HFFc6 (cell line): Measurements from ENCODE around the gene FBXL17. TPM values are rescaled to one million over a fixed set of nuclear protein-coding genes. Genes with fewer than 3 reads are reported as not detected.

Experiments used
- DNase-seq: peaks from one replicate; pipeline ENCODE4 v3.0.0-alpha.2; 2018
- H3K27ac Mint-ChIP-seq: 2 replicates; pipeline ENCODE4 v1.8.0; 2020; ENCODE audit warnings: mild to moderate bottlenecking, mixed read lengths
- H3K27me3 Mint-ChIP-seq: 2 replicates; pipeline ENCODE4 v1.8.0; 2021; ENCODE audit warnings: mild to moderate bottlenecking, moderate library complexity, mixed read lengths; ENCODE audit not compliant: insufficient read depth
- H3K36me3 Mint-ChIP-seq: 2 replicates; pipeline ENCODE4 v1.8.0; 2021; ENCODE audit warnings: low read depth, mixed read lengths
- H3K4me1 Mint-ChIP-seq: 2 replicates; pipeline ENCODE4 v1.8.0; 2020; ENCODE audit warnings: low read depth, mixed read lengths
- H3K4me3 Mint-ChIP-seq: 2 replicates; pipeline ENCODE4 v1.8.0; 2020; ENCODE audit warnings: mild to moderate bottlenecking, moderate library complexity, mixed read lengths
- H3K9me3 Mint-ChIP-seq: 2 replicates; pipeline ENCODE4 v1.8.0; 2020; ENCODE audit warnings: mild to moderate bottlenecking, mixed read lengths
- total RNA-seq, 6 experiments: library from RNA; stranded (reverse); fragmentation: NEBNext Ultra II Directional; extraction: Animal tissue kit (Norgen Biotek cat#: 25700); gene quantifications; 2 replicates in 1 of 6; 3 replicates in 5 of 6; pipeline ENCODE4 v1.2.3, GENCODE V29; 2021
- TF ChIP-seq, protein P1 (sequence below): fragments of 200-600 bp; sonication (generic); IDR thresholded peaks from 2 replicates; pipeline ENCODE4 v1.5.0; 2021; ENCODE audit warnings: antibody characterized with exemption, mild to moderate bottlenecking

The FBXL17 gene
- total RNA-seq, 6 experiments from 2014 or later: 8.2 to 13.1 (median 10.8) TPM

DNA sequence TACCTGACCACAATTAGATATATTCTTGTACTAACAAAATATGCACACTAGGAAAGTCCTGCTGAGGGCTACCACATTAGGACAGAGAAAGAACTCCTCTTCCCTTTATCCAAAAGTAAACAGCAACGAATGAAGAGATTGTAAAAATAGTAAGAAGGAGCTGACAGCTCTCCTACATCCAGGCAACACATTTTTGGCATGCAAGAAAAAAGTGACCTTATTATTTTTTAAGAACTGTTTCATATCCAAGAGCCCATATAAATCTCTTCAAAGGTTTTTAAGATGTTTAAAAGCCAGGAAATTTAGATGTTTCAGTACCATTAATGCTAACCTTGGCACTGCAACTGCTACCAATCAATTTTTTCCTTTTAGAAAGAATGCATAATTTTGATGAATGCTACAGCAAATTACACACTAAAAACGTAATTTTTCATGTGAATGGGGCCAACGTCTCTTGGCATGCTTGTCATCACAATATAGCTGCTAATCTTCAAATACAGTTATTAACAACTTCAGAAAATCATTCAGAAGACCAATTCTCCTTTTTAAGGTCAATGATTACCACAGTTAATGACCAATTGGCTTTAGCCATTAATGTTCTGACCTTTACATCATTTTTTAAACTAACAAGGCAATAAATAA lies 132.0 kb downstream of the FBXL17 start:
- H3K4me3 Mint-ChIP-seq: no peak overlapping the region
- DNase-seq: no peak
- TF ChIP-seq, protein P1, sequence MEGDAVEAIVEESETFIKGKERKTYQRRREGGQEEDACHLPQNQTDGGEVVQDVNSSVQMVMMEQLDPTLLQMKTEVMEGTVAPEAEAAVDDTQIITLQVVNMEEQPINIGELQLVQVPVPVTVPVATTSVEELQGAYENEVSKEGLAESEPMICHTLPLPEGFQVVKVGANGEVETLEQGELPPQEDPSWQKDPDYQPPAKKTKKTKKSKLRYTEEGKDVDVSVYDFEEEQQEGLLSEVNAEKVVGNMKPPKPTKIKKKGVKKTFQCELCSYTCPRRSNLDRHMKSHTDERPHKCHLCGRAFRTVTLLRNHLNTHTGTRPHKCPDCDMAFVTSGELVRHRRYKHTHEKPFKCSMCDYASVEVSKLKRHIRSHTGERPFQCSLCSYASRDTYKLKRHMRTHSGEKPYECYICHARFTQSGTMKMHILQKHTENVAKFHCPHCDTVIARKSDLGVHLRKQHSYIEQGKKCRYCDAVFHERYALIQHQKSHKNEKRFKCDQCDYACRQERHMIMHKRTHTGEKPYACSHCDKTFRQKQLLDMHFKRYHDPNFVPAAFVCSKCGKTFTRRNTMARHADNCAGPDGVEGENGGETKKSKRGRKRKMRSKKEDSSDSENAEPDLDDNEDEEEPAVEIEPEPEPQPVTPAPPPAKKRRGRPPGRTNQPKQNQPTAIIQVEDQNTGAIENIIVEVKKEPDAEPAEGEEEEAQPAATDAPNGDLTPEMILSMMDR: no peak
- no peak overlapping the region for H3K27ac Mint-ChIP-seq
- H3K9me3 Mint-ChIP-seq: no peaks in the 10 kb centered on the region
- no peaks in the 10 kb centered on the region for H3K36me3 Mint-ChIP-seq
- no peaks in the 10 kb centered on the region for H3K4me1 Mint-ChIP-seq
- no peaks in the 10 kb centered on the region for H3K27me3 Mint-ChIP-seq

DNA sequence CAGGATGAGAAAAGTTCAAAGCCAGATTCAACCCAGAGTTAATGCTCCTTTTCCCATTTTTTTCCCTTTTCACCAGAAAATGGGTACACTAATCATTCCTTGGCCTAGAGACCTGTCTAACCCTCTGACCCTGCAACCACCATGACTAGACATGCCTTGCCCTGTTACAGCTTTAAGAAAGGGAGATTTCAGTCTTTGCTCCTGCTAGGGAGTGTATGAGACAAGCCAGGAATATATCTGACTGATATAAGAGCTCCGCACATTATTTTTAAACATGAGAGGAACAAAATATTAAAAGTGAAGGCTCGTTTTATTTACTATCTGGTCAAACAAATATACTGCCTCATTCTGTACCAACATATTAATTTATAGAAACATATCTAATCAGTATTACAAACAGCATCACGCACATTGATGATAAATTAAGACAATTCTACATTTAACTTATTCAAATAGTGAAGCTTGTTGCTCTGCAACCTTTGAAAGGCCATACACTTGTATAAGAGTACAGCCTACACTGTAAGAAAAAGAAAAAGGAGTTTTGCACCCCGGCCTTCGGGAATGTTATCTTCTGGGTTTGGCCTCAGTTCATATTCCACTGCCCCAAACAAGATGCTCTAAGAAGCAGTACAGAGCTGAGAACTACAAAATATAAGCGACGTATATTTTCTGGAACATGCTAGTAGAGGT lies 132.7 kb downstream of the FBXL17 start:
- H3K27ac Mint-ChIP-seq: no peak overlapping the region
- no peaks in the 10 kb centered on the region for H3K4me1 Mint-ChIP-seq
- no peaks in the 10 kb centered on the region for H3K9me3 Mint-ChIP-seq
- no peaks in the 10 kb centered on the region for H3K36me3 Mint-ChIP-seq
- no peak for DNase-seq
- no peaks in the 10 kb centered on the region for H3K27me3 Mint-ChIP-seq
- H3K4me3 Mint-ChIP-seq: no peak overlapping the region
- TF ChIP-seq, protein P1: no peak

- Mint-ChIP-seq H3K27me3 (peaks cover 3% of the 10 kb centered on the region; the same call in 1 of the 2 replicates), H3K36me3 (no peaks in the 10 kb centered on the region), H3K4me1 (no peaks in the 10 kb centered on the region), H3K4me3 (no peak overlapping the region), H3K27ac (no peak overlapping the region), H3K9me3 (no peaks in the 10 kb centered on the region)
- DNase-seq: no peak
- TF ChIP-seq, protein P1: no peak
Measured at GRCh38 chr5:108238936-108239887, 142.7 kb downstream of the FBXL17 start.

- no peak overlapping the region for H3K27ac Mint-ChIP-seq
- DNase-seq: no peak
- TF ChIP-seq, protein P1: no peak
- no peaks in the 10 kb centered on the region for H3K36me3 Mint-ChIP-seq
- no peaks in the 10 kb centered on the region for H3K9me3 Mint-ChIP-seq
- H3K4me3 Mint-ChIP-seq: no peak overlapping the region
- no peaks in the 10 kb centered on the region for H3K4me1 Mint-ChIP-seq
- peaks cover 2% of the 10 kb centered on the region; the same call in 1 of the 2 replicates for H3K27me3 Mint-ChIP-seq
Measured at GRCh38 chr5:108238461-108238860, 143.4 kb downstream of the FBXL17 start.

DNA sequence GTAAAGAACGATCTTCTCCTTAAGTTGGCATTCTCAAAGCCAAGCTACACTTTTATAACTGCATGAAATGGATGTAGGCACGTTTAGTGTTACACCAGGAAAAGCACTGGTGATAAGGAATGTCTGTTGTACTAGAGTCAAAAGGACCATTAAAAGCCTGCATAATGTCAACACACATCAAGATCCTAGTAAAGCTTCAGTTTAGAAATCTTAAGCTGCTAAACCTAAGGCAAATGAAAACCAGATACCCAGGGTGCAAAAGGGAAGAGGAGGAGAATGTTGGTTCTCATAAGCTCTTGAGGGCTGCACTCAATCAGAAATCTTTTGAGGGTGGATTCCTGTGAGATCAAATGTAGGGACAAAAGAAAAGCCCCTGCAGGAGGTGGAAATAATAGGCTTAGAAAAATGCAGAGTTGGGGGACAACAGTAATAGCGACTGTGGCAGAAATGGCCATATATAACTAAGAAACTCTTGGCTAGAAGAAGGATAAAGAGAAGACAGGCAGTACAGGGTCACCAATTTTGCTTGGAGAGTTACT lies 148.2 kb downstream of the FBXL17 start:
- H3K9me3 Mint-ChIP-seq: no peaks in the 10 kb centered on the region; the same call in 1 of the 2 replicates
- no peak overlapping the region for H3K27ac Mint-ChIP-seq
- no peaks in the 10 kb centered on the region for H3K36me3 Mint-ChIP-seq
- no peaks in the 10 kb centered on the region for H3K4me1 Mint-ChIP-seq
- H3K4me3 Mint-ChIP-seq: no peak overlapping the region
- DNase-seq: no peak
- TF ChIP-seq, protein P1: no peak
- H3K27me3 Mint-ChIP-seq: no peaks in the 10 kb centered on the region
